ENCODE data around the gene SHKBP1.
"Not testable (repeated sequence)": the region's sequence is repeated elsewhere in the genome, so short reads cannot be mapped to it uniquely, and the experiment has no call there.

The SHKBP1 gene

DNA sequence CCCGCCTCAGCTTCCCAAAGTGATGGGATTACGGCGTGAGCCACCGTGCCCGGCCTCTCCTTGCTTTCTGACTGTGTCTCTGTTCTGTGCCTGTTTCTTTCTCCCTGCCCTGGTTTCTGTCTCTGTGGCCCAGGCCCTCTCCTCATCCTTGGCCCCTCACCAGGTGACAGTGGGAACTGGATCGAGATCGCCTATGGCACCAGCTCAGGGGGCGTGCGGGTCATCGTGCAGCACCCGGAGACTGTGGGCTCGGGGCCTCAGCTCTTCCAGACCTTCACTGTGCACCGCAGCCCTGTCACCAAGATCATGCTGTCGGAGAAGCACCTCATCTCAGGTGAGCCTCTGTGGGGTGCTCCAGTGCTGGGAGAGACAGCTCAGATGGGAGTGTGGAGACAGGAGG lies 9.9 kb downstream of the SHKBP1 start:
- no peak for DNase-seq

DNA sequence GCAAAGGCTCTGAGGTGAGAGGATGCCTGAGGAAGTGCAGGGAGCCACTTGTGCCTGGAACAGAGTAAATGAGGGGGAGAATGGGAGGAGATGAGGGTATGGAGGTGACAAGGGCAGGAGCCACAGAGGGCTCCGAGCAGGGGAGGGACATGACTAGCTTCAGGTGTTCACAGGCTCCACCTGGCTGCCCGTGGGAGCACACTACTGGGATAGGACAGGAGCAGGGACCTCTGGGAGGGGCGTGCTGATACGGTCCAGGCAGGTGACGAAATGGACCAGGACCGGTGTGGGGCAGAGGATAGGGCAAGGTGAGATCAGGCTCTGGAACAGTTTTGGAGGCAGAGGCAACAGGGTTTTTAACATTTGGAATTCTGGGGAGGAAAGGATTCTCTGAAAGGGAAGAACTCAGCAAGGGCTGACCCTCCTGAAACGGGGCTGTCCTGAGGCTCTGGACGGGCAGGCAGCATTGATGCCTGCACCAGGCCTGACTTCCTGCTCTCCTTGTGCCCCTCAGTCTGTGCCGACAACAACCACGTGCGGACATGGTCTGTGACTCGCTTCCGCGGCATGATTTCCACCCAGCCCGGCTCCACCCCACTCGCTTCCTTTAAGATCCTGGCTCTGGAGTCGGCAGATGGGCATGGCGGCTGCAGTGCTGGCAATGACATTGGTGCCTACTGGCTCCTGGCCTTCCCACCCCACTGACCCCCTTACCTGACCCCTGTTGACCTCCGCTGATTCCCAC lies 11.6 kb downstream of the SHKBP1 start:
- no peak for DNase-seq

DNA sequence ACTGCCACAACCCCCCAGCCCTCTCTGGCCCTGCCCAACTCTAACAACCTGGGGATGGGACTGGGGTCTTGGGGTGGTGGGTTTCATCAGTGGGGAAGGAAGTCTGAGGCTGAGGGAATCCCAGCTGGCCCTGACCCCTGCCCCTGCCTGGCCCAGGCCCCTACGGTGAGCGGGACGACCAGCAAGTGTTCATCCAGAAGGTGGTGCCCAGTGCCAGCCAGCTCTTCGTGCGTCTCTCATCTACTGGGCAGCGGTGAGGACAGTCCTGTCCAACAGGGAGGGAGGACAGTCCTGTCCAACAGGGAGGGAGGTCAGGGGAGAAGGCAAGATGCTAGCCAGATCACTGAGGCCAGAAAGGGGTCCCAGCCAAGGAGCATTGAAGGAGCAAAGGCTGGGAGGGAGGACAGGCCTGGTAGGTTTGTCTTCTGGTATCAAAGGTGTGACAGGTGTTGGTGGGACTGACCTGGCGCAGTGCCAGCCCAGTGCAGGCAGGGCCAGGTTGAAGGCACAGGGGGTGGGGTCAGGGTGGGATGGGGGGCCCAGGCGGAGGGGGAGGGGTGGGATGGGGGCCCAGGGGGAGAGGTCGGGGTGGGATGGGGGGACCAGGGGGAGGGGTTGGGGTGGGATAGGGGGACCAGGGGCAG lies 12.4 kb downstream of the SHKBP1 start:
- no peak for DNase-seq

DNA sequence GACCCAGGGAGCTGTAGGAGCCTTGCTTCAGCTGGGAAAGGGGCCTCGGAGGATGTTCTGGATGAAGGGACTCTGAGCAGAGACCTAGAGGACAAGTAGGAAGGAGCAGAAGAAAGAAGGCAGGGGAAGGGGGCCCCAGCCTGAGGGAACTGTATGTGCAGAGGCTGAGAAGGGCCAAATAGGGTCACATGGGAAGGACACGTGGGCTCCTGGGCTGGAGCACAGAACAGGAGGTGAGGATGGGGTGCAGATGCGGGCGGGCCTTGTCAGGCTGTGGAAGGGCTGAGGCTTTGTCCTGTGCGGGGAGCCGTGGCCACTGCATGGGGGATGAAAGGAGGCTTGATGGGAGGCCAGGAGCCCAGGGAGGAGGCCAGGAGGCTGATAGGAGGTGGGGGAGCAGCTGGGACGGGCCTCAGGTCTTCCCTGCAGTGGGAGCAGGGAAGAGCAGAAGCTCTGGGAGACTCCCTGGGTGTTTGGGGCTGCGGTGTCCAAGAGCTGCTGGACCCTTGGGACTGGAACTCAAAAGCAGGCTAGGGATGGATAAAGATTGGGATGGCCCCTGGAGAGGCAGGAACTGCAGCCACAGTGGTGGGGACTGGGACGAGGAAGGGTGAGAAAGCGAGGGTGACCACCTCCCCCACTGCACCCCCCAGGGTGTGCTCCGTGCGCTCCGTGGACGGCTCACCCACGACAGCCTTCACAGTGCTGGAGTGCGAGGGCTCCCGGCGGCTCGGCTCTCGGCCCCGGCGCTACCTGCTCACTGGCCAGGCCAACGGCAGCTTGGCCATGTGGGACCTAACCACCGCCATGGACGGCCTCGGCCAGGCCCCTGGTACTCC lies 13.1 kb downstream of the SHKBP1 start:
- no peak for DNase-seq

DNA sequence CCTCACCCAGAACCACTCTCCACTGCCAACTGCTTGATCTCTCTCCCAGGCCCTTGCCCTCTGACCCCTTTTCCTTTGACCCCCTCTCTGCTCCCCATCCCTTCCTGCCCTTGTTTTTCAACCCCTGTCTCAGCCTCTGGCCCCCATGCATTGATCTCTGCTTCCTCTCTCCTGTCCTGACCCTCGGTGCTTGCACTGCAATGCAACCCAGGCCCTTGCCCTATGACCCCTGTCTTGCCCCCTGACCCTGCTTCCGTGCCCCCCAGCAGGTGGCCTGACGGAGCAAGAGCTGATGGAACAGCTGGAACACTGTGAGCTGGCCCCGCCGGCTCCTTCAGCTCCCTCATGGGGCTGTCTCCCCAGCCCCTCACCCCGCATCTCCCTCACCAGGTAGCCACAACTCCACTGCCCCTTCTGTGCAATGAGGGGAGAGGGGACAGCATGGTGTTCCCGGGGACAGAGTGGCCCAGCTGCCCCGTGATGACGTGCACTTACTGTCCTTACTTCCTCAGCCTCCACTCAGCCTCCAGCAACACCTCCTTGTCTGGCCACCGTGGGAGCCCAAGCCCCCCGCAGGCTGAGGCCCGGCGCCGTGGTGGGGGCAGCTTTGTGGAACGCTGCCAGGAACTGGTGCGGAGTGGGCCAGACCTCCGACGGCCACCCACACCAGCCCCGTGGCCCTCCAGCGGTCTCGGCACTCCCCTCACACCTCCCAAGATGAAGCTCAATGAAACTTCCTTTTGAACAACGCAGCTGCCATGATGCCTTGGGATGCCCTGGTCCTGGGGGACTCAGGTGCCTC lies 14.0 kb downstream of the SHKBP1 start:
- DNase-seq = no peak

DNA sequence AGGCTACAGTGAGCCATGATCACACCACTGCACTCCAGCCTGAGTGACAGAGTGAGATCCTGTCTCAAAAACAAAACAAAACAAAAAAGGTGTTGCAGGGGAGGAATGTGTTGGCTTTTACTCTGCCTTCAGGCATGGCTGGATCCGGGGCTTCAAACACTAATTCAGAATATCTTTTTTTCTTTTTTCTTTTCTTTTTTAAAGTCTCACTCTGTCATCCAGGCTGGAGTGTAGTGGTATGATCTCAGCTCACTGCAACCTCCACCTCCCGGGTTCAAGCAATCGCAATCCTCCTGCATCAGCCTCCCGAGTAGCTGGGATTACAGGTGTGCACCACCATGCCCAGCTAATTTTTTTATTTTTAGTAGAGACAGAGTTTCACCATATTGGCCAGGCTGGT lies 15.1 kb downstream of the SHKBP1 start:
- not testable (repeated sequence) for DNase-seq

DNA sequence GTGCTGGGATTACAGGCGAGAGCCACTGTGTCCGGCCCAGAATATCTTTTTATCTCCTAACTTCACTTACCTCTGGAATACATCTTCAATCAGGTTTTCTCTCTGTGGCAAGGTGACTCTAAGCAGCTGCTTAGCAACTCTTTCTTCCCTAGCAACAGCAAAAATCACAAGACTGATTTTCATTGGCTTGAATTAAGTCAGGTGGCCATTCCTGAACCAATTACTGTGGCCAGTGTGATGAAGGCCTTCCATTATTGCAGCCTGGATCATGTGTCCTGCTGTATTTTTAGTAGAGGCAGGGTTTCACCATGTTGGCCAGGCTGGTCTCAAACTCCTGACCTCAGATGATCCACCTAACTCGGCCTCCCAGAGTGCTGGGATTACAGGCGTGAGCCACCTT lies 15.5 kb downstream of the SHKBP1 start:
- peak; percentile 77 to 82 for DNase-seq

DNA sequence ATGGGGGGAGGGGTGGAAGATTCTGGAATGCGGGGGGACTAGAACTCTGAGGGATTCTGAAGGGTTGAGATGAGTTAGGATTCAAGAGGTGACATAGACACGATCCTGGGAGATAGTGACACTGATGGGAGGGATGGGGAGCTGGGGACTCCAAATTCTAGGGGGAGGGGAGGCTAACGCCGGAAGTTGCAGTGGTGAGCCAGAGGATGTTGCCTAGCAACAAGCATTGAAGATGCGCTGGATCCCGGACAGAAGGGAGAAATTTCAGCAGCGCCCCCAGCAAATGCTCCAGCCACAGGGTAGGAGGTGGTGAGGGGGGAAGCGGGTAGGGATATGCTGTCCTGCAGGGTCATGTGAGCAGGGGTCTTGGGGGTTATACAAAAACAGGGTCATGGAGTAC lies 17.6 kb downstream of the SHKBP1 start:
- peak; percentile 41 to 71 for DNase-seq

DNA sequence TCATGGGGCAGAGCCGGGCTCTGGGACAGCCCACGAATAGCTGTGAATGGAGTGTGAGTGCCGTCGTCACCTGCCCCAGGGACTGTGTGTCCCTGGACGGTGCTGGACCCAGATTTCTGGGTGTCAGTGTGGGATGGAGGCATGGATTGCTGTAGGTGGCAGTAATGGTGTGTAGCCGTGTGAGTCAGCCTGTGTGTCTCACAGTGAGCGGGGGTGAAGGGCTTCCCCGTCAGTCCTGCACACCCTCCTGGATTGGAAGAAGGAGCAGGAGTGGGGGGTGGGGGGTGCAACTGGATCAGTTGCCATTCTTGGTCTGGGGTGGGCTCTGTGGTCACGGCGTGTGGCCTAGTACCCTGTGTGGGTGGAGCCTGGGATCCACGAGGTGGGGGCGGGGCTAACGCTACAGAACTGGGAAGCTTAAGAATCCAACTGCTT lies 18.0 kb downstream of the SHKBP1 start:
- no peak for DNase-seq

DNA sequence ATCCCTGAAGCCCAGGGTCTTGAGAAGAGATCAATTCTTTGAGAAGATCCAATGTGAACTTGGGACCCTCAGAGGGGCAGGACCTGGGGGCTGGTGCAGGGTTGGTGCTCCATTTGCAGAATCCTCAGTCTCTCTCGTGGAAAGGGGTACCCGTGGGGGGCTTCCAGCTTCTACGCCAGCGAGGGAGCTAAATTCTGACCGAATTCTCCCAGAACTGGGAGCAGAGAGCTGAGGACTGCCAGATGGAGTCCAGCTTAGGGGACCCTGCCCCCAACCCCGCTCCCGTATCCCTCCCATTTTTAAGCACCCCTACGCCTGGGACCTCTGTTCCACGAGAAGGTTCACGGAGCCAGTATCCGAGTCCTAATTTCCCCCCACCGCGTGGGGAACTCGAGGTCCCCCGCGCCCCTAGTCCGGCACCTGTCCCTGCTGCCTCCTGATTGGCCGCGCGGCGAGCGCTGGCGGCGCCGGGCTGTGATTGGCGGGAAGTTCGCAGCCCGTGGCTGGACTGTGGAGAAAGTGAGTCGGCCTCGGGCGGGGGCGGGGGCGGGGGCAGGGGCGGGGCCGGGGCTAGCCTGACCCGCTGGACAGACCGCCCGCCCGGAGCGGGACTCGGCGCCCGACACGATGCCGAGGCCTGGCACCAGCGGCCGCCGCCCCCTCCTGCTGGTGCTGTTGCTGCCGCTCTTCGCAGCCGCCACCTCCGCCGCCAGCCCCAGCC lies 20.1 kb downstream of the SHKBP1 start:
- peak; percentile 63 to 79 for DNase-seq

DNA sequence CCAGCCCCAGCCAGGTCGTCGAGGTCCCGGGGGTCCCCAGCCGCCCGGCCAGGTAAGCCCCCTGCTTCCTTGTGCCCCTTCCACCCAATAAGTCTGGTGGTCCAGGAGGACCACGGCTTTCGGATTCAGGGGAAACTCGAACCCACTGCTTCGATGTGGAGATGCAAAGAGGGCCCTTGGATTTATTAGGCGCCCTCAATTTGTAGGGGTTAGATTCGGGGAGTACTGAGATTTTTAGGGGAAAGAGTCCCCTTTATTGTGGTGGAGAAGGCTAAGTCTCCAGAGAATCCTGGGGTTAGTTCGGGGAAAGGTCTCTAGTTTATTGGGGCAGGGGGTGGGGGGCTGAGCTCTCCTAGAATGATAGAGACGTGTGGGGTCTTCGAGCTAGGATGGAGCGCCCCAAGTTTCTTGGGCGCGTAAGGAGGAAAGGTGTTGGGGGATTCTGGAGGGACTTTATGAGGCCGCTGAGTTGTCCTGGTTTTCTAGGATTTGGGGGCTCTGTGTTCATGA lies 20.7 kb downstream of the SHKBP1 start:
- DNase-seq = no peak

DNA sequence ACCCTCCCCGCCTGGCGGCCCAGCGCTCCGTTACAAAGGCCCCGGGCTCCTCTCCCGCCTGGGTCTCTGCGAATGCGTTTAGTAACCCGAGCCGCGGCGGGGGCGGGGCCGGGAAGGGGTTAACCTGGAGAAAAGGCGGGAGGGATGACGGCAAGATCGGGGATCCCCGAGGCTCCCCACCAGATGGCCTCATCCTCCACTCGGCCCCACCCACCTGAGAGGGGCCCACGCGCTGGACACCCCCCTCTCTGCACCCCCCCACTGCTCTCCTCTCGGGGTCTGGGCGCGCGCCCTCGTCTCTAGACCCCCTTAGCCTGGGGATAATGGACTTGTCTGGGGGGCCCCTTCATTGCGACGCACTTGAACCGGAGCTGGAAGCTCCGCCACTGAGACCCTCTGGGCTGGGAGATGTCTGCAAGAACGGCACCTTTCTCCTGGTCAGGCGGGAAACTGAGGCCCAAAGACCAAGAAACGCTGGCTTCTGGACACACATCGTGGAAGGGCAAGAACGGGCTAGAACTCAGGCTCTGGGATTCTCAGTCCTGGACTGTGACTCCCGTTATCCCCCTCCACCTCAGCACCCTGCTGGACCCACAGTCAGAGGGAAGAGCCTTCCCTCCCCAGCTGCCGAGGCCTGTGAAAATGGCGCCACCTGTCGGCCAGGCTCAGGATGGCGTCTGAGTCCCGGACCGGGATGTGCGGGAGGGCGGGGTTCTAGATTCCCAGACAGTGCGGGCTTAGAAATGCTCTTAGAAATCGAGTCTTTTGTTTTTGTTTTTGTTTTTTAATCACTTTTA lies 21.6 kb downstream of the SHKBP1 start:
- DNase-seq = peak; percentile 88 to 93

DNA sequence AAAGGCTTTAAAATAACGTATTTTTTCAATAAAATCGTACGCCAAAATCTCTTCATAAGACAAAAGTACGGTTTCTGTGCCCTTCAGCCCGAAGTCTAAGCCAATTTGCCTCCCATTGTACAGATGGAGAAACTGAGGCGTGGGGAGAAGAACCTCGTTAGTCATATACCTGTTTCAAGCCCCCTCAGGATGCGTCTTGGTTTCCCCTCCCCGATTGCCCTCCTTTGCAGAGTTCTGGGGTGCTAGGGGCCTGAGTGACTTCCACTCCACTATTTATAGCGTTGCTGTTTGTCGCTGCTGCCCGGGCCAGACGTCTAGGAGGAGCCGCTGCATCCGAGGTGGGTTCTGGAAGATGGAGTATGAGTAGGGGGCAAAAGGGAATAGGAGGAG lies 22.2 kb downstream of the SHKBP1 start:
- DNase-seq = no peak

DNA sequence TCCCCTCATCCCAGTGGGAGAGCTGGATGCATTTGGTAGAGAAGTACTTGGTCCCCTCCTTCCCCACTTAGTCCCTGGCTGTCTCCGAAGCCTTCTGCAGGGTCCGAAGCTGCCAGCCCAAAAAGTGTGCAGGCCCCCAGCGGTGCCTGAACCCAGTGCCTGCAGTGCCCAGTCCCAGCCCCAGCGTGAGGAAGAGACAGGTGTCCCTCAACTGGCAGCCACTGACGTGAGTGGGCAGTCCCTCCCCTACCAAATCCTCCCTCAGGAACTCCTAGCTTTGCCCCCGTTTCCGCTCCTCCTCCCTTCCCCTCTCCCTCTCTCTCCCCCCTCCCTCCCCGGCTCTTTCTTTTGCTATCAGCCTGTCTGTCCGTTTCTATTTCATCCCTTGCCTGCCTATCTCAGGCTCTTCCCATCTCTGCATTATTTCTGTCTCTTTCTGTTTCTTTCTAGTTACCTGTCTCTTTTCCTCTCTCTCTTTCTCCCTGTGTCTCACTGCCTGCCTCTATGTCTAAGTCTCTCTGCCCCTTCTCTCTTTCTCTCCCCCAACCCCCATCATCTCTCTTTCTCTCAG lies 22.7 kb downstream of the SHKBP1 start:
- no peak for DNase-seq

DNA sequence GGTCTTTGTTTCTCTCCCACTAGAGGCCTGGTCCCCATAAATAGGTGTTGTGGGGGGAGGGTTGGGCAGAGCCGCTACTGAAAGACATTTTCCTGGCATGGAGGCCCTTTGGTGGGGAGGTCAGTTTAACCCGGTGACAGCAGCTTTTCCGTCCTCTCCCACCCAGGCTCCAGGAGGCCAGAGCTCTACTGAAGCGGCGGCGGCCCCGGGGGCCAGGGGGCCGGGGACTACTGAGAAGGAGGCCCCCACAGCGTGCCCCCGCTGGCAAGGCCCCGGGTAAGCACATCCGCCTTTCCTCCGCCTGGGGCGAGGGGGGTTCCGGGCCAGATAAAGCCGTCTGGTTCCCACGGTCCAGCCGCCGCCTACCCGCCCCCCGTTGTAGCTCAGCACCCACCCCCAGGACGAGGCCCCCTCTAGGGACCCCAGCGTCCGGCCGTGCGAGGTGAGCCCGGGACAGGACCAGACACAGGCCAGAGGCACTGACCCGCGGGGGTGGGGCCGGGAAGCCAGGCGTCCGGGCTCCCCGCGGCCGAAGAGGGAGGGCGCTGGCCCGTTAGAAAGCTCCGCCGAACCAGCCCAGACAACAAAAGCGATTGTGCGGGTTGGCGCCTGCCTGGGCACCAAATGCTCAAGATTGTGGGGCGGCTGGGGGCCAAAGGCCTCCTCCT lies 23.4 kb downstream of the SHKBP1 start:
- DNase-seq = no peak

DNA sequence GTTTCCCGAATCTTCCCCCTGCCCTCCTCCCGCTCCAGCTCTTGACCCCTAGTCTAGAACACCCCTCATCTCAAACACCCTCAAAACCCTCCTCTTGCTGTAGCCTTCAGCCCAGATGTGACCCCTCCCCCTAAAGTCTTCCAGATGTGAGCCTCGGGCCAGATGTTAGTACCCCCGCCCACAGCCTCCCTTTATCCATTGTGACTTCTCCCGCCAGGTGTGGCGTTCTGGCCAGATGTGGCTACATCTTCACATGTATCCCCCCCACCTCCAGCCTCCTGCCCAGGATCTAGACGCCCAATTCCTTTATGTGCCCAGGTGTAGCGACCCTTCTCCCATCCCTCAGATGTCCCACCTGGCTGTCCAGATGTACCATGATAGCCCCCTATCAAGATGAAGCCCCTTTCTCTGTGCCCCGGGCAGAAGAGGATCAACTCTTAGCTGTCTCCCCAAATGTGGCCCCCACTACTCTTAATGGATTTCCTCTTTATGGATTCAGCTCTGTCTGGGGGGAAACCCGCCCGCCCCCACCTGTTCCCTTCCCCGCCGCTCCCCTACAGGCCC lies 24.0 kb downstream of the SHKBP1 start:
- DNase-seq = no peak

DNA sequence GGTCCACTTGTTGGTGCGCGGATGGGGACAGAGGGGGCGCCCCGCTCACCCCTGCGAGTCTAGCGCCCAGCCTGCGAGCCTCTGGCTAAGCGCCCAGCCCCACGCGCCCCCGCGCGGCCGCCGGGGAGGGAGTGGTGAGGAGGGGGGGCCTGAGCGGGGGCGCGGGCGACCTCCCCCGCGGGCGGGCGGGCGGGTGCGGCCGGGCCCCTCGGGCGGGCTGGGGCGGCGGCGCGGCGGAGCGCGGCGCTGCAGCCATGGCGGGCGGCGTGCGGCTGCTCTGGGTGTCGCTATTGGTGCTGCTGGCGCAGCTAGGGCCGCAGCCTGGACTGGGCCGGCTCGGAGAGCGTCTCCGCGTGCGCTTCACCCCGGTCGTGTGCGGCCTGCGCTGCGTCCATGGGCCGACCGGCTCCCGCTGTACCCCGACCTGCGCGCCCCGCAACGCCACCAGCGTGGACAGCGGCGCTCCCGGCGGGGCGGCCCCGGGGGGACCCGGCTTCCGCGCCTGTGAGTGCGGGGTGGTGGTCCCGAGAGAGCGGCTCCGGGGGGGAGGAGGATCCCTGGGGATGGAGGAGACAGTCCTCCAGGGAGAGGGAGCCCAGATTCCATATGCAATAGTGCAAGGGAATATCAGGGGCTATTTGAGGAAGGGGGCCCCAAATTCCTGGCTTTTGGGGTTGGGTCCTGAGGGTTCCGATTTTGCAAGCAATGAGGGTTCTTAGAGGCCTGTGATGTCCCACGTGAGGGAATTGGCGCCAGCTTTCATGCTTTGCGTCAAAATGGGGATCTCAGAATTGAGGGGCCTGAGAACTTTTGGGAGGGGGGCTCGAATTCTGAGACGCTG lies 24.7 kb downstream of the SHKBP1 start, which contains the start of gene LTBP4:
Gene LTBP4 (plus strand): TSS at position 236 of the 841 bp plus-strand sequence. CDS start 19 bp downstream, at position 255.
- DNase-seq = no peak

DNA sequence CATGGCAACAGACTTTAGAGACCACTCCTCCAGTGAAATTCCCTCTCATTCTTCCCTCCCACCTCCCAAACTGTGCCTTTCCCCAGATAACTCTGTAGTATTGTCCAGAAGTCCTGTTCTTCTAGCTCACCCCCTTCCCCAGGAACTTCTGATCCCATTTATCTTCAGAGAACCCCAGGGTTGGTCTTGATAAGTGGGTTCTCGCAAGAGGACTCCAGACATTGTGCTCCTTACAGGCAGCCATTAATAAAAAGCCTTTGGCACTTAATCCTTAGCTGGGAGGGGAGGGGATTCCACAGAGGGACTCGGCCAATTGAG lies 26.4 kb downstream of the SHKBP1 start:
- peak; percentile 36 to 52 for DNase-seq
